ENCODE measurements around the gene ATP10A. TPM values are rescaled to one million over a fixed set of nuclear protein-coding genes. Genes with fewer than 3 reads are reported as not detected.

Gene ATP10A
- total RNA-seq, 1 donor from 2014 or later: not detected

DNA sequence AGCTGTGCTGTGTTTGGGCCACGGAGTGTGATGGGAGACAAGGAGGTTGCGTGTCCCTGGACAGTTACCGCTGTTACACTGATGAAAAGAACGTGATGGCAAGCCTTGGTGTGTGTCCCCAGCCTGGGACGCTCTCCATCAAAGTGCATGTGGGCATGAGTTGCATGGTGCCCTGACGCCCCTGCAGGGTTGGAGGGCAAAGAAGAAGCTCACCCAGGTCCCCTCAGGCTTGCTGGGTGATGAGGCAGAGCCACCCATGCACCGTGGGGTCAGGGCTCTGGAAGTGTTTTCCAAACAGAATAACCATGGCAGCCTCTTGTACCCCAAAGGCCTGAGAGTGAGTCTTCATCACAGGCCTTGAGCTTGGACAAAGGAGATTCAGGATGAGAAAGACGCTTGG, 189.2 kb downstream of the ATP10A start:
- TF ChIP-seq, protein P1, sequence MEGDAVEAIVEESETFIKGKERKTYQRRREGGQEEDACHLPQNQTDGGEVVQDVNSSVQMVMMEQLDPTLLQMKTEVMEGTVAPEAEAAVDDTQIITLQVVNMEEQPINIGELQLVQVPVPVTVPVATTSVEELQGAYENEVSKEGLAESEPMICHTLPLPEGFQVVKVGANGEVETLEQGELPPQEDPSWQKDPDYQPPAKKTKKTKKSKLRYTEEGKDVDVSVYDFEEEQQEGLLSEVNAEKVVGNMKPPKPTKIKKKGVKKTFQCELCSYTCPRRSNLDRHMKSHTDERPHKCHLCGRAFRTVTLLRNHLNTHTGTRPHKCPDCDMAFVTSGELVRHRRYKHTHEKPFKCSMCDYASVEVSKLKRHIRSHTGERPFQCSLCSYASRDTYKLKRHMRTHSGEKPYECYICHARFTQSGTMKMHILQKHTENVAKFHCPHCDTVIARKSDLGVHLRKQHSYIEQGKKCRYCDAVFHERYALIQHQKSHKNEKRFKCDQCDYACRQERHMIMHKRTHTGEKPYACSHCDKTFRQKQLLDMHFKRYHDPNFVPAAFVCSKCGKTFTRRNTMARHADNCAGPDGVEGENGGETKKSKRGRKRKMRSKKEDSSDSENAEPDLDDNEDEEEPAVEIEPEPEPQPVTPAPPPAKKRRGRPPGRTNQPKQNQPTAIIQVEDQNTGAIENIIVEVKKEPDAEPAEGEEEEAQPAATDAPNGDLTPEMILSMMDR (IDR thresholded peaks at IDR 0.05; ENCODE audit: partially characterized antibody, unreplicated experiment): no peak
- Mint-ChIP-seq H3K27ac (ENCODE audit: unreplicated experiment) (no peak overlapping the region), H3K9me3 (ENCODE audit: unreplicated experiment) (peaks cover 9% of the 10 kb centered on the region), H3K36me3 (ENCODE audit: unreplicated experiment) (no peaks in the 10 kb centered on the region), H3K27me3 (ENCODE audit: unreplicated experiment) (peaks cover 4% of the 10 kb centered on the region), H3K4me1 (ENCODE audit: low read depth, unreplicated experiment) (peaks cover 27% of the 10 kb centered on the region), H3K4me3 (ENCODE audit: unreplicated experiment) (no peak overlapping the region)
- no peak for DNase-seq

DNA sequence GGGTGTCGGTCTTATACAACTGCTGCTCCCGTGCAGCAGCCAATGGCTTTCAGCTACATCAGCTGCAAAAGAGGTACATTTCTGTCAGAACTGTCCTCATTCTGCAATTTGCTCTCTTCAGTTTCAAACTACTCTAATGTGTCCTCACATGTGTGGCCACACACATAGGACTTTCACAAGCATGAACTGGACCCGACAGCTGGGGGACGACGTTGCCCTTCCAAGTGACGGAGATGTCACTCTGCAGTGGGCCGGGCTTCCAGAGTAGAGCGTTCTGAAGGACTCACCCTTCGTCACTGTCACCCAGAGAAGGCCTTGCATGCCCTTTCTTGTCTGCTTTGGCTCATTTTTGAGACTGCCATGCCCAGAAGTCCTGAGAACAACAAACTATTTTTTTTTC, 189.8 kb downstream of the ATP10A start:
- peaks cover 23% of the 10 kb centered on the region for H3K4me1 Mint-ChIP-seq (ENCODE audit: low read depth, unreplicated experiment)
- H3K36me3 Mint-ChIP-seq (ENCODE audit: unreplicated experiment): no peaks in the 10 kb centered on the region
- peaks cover 2% of the 10 kb centered on the region for H3K27me3 Mint-ChIP-seq (ENCODE audit: unreplicated experiment)
- DNase-seq: no peak
- no peak overlapping the region for H3K4me3 Mint-ChIP-seq (ENCODE audit: unreplicated experiment)
- H3K27ac Mint-ChIP-seq (ENCODE audit: unreplicated experiment): no peak overlapping the region
- H3K9me3 Mint-ChIP-seq (ENCODE audit: unreplicated experiment): peaks cover 4% of the 10 kb centered on the region
- TF ChIP-seq, protein P1 (IDR thresholded peaks at IDR 0.05; ENCODE audit: partially characterized antibody, unreplicated experiment): no peak

DNA sequence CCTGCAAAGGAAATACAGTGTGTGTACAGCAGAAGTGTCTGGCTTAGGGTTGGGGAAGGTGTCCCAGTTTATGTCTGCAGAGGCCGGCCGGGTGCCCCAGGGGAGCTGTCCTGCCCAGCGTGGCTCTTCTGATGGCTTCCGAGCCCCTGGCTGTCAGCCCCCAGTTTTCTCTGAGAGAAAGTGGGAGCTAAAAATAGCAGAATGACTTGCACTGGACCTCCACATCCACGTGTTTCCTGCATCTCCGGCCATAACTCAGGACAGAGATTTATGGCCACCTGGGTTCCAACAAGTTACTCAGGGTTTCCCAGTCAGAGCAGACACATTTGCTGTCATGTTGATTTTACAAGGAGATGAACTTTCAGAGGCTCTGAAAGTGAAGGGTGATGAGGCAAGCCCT, 192.0 kb downstream of the ATP10A start:
- Mint-ChIP-seq H3K36me3 (ENCODE audit: unreplicated experiment) (no peaks in the 10 kb centered on the region), H3K9me3 (ENCODE audit: unreplicated experiment) (peaks cover 5% of the 10 kb centered on the region), H3K27ac (ENCODE audit: unreplicated experiment) (no peak overlapping the region), H3K4me1 (ENCODE audit: low read depth, unreplicated experiment) (peaks cover 23% of the 10 kb centered on the region), H3K4me3 (ENCODE audit: unreplicated experiment) (peak overlapping the region; percentile 79), H3K27me3 (ENCODE audit: unreplicated experiment) (peaks cover 2% of the 10 kb centered on the region)
- TF ChIP-seq, protein P1 (IDR thresholded peaks at IDR 0.05; ENCODE audit: partially characterized antibody, unreplicated experiment): no peak
- DNase-seq: no peak

DNA sequence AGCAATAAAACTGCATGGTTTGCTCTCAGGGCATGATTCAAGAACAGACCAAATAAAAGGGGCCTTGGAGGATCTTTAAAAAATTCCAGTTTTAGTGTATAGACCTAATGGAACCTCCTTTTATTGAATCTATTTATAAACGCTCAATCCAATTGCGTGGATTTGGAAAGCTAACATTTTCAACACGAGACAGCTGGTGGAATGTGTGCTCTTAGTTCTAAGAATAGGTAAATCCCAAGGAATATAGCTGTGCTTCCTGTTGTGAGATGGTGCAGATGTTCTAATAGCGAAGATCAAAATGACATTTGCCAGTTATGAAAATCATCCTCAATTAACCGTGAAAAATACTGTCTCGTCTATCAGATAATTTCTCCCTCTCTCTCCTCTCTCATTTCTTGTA, 192.5 kb downstream of the ATP10A start:
- peaks cover 23% of the 10 kb centered on the region for H3K4me1 Mint-ChIP-seq (ENCODE audit: low read depth, unreplicated experiment)
- no peaks in the 10 kb centered on the region for H3K36me3 Mint-ChIP-seq (ENCODE audit: unreplicated experiment)
- no peak for DNase-seq
- H3K27ac Mint-ChIP-seq (ENCODE audit: unreplicated experiment): peak overlapping the region; percentile 79
- H3K27me3 Mint-ChIP-seq (ENCODE audit: unreplicated experiment): peaks cover 2% of the 10 kb centered on the region
- H3K4me3 Mint-ChIP-seq (ENCODE audit: unreplicated experiment): peak overlapping the region; percentile 79
- H3K9me3 Mint-ChIP-seq (ENCODE audit: unreplicated experiment): peaks cover 6% of the 10 kb centered on the region
- TF ChIP-seq, protein P1 (IDR thresholded peaks at IDR 0.05; ENCODE audit: partially characterized antibody, unreplicated experiment): no peak

DNA sequence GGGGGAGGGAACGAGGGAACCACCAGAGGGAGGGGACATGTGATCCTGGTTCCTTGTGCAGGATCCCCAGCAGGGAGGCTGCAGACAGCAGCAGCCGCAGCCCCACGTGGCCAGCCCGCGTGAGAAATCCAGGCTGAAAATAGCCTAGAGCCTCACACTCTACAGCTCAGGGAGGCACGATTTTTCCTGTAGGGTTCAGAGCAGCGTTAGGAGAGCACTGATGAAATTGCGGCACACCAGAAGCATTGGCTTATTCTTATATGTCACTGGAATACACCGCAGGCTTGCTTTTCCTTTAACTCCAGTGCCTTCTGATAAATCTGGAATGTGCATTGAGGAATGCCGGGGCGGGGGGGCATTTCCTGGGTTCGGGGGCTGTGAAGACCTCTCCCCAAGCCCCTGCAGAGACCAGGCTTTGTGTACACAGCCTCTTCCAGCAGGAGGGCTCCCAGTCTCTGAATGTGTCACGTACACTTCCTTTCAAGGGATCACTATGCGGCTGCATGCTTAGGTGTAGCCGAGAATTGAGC, 193.0 kb downstream of the ATP10A start:
- peak overlapping the region; percentile 79 for H3K27ac Mint-ChIP-seq (ENCODE audit: unreplicated experiment)
- peaks cover 23% of the 10 kb centered on the region for H3K4me1 Mint-ChIP-seq (ENCODE audit: low read depth, unreplicated experiment)

More for the DNA sequence above, 193.0 kb downstream of the ATP10A start:
- Mint-ChIP-seq H3K27me3 (ENCODE audit: unreplicated experiment) (peaks cover 2% of the 10 kb centered on the region), H3K4me3 (ENCODE audit: unreplicated experiment) (peak overlapping the region; percentile 79), H3K9me3 (ENCODE audit: unreplicated experiment) (peaks cover 6% of the 10 kb centered on the region), H3K36me3 (ENCODE audit: unreplicated experiment) (no peaks in the 10 kb centered on the region)
- TF ChIP-seq, protein P1 (IDR thresholded peaks at IDR 0.05; ENCODE audit: partially characterized antibody, unreplicated experiment): no peak
- peak; percentile 77 for DNase-seq

All from glutamatergic neuron (in vitro differentiated cells).